ENCODE data around the gene FREM2.

Gene FREM2

GRCh38 chr13:38883783-38884182, 196.9 kb downstream of the FREM2 start:
- no peak for DNase-seq (ENCODE audit: extremely low read depth in 1 of 2, low read depth in 1 of 2)

DNA sequence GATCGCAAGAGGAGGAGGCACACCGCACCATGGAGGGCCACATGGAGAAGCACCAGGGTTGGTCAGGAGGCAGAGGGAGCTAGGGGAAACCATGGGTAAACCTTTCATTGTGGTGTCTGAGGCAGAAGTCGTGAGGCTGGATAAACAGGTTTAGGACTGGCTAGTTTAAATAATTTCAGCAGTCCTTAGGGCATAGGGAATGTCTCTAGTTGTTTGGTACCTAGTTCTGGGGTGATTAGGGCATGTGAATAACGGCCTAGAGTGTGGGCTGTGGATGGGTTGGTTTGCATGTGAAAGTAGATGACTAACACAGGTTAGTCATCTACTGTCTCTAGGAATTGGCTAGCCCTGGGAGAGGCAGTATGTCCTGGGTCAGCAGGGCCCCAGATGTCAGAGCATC, 201.4 kb downstream of the FREM2 start:
- no peak for DNase-seq (ENCODE audit: extremely low read depth in 1 of 2, low read depth in 1 of 2)

DNA sequence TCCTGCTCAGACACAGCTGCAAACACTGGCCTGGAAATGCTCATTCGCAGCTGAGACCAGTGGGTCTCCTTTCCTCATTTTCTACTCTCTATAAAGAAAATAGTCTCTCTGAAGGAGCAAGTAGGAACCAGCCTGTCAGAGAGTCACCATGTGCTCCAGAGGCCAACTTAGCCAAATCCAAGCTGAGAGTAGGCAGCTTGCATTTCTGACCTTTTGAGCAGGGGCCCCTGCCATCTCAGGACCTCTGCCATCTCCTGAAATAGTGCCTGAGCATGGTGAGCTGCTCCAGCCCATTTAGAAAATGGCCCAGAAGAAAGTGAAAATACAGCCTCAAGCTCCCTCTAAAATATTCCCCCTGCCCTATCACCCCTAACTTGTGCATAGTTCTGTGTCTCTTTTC, 208.2 kb downstream of the FREM2 start:
- no peak for DNase-seq (ENCODE audit: extremely low read depth in 1 of 2, low read depth in 1 of 2)

DNA sequence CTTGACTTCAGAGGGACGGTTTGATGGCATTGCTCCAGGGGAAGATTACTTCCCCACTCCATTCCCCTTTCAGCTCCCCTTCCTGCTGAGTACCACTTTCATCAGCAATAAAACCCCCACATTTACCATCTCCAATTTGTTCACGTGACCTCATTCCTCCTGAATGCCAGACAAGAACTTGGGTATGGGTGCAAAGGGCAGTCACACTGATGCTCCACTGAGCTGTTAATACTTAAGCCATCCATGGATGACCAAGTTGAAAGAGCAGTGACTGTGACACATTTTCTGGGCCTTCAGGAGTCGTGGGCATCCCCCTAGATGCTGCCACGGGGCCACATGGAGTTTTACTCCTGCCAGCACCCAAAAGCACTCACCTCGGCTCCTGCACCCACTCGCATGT, 210.6 kb downstream of the FREM2 start:
- DNase-seq (ENCODE audit: extremely low read depth in 1 of 2, low read depth in 1 of 2), result no peak

GRCh38 chr13:38898481-38898880, 211.6 kb downstream of the FREM2 start:
- no peak for DNase-seq (ENCODE audit: extremely low read depth in 1 of 2, low read depth in 1 of 2)

- no peak for DNase-seq (ENCODE audit: extremely low read depth in 1 of 2, low read depth in 1 of 2)
These were observed 212.7 kb downstream of the FREM2 start for GRCh38 chr13:38899571-38899970.

DNA sequence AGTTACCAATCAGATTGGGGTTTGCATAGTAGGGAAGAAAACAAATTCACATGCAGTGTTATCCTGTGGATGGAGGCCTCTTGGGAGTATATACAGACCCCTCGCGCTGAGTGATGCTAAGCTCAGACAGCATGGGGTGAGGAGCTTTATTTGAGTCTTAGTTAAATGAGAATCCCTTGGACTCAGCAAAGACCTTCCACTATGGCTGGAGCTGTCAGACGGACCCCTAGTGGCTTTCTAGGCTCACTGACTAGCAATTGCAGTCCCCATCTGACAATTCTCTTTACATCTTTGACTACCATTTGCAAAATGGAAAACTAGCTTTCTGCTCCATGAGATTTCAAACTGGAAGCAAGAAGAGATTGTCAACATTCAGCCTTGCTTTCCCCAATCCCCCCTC, 213.3 kb downstream of the FREM2 start:
- no peak for DNase-seq (ENCODE audit: extremely low read depth in 1 of 2, low read depth in 1 of 2)

DNA sequence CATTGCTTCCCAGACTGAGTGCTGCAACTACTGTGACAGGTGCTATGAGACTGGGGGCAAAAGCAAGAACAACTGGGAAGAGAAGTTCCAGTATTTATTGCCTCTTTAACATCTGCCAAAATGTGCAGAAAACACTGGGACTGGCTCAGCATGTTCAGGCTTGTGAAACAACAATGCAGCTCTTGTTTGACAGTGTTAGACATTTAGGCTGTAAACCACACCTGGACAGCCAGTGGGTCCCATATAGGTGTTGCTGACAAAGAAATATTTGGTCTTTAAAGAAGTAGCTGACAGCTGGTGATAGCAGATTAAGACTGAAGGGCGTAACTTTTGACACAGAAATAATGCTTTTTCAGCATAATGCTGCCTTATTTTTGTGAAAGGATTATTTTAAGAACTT, 215.7 kb downstream of the FREM2 start:
- DNase-seq (ENCODE audit: extremely low read depth in 1 of 2, low read depth in 1 of 2), result no peak

GRCh38 chr13:38905081-38905480, 218.2 kb downstream of the FREM2 start:
- DNase-seq (ENCODE audit: extremely low read depth in 1 of 2, low read depth in 1 of 2), result no peak

GRCh38 chr13:38905861-38906260, 219.0 kb downstream of the FREM2 start:
- DNase-seq (ENCODE audit: extremely low read depth in 1 of 2, low read depth in 1 of 2), result no peak

DNA sequence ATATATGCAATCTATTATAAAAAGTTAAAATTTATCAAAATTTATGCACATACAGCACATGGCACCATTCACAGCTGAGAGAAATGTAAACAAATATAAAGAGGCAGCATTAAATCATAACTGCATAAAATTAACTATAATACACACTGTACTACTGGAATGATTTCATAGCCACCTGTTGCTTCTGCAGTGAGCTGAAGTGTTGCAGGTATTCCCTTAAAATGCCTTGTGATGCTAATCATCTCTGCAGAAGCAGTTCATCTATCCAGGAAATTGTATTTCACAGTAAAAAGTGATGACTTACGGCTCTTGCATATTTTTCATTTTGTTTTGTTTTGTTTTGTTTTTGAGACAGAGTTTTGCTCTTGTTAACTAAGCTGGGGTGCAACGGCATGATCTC, 221.7 kb downstream of the FREM2 start:
- no peak for DNase-seq (ENCODE audit: extremely low read depth in 1 of 2, low read depth in 1 of 2)

DNA sequence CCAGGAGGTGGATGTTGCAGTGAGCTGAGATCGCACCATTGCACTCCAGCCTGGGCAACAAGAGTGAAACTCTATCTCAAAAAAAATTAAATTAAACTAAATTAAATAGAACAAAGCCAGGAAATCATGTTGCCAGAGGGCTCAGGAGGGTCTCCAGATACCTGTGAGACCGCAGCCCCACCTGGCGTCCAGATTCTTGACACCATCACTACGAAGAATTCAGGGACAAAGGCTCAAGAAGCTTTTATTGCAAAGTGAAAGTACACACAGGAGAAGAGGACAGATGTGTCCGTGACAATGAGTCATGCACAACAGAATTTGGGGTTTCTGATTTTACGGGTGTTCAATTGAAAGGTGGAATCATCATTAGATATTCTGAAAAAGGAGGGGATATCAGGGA, 227.2 kb downstream of the FREM2 start:
- no peak for DNase-seq (ENCODE audit: extremely low read depth in 1 of 2, low read depth in 1 of 2)

GRCh38 chr13:38921081-38921480, 234.2 kb downstream of the FREM2 start:
- DNase-seq (ENCODE audit: extremely low read depth in 1 of 2, low read depth in 1 of 2), result no peak

DNA sequence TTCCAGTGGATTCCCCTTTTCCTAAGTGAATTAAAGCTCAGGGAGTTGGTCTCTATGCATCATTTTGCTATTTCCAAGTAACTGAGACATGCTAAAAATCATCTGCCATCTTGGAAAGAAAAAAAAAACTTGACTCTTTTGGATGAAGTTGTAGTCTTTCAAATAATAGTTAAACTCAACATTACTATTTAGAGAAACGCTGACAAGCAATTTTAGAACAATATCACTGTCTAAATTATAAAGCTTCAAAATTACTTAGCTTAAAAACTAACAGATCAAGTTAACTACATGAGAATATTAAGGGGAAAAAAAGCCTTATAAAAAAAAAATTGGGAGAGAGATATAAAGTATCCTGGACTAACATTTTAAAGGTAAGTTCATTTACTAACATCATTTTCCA, 235.3 kb downstream of the FREM2 start:
- DNase-seq (ENCODE audit: extremely low read depth in 1 of 2, low read depth in 1 of 2), result no peak

DNA sequence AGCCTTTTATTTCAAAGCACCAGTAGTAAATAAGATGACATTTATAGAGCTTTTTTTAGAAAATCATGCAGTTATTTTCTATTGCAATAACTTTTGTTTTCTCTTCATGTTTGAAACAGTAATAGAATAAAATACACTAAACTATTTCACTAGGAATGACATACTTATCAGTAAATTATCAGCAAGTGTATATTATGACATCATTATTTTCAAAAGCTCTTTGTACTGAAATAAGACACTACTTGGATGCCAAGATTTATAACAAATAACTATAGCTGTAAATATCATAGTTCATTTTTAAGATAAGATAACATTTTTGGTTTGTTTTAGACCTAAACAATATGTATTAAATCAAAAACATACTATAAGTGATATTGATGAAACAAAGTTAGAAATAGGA, 246.9 kb downstream of the FREM2 start:
- no peak for DNase-seq (ENCODE audit: extremely low read depth in 1 of 2, low read depth in 1 of 2)

Data from activated CD8-positive, alpha-beta memory T cell treated with anti-CD3 and anti-CD28 coated beads for 1 hour (primary cell).